Endothelial cell of umbilical vein (primary cell): ENCODE results near the gene RRP1B.

Experiments
- CTCF ChIP-seq, 2 donors: IDR thresholded peaks; 1 replicate in 1 of 2; 2 replicates in 1 of 2; pipeline ENCODE4 v1.5.1; 2011; ENCODE audit warnings: low read length in 2 of 2, mild to moderate bottlenecking in 2 of 2, moderate library complexity in 2 of 2, control low read depth in 1 of 2, inconsistent platforms in 1 of 2, low read depth in 1 of 2; ENCODE audit not compliant: insufficient read depth in 1 of 2; ENCODE audit errors: extremely low read depth in 1 of 2
- FOS ChIP-seq: IDR thresholded peaks from 2 replicates; pipeline ENCODE4 v1.6.1; 2011; ENCODE audit warnings: mild to moderate bottlenecking, low read length, moderate library complexity, borderline replicate concordance; ENCODE audit not compliant: insufficient read depth
- JUN ChIP-seq: IDR thresholded peaks from 2 replicates; pipeline ENCODE4 v1.6.1; 2011; ENCODE audit warnings: borderline replicate concordance, low read depth; ENCODE audit not compliant: insufficient read length, insufficient read depth
- POLR2A ChIP-seq: IDR thresholded peaks from 2 replicates; pipeline ENCODE4 v1.6.1; 2012; ENCODE audit warnings: low read depth, mild to moderate bottlenecking, control low read depth, low read length
- POLR2AphosphoS5 ChIP-seq: IDR thresholded peaks from 2 replicates; pipeline ENCODE4 v1.6.1; 2012; ENCODE audit warnings: low read depth, mild to moderate bottlenecking, control low read depth, low read length, moderate library complexity; ENCODE audit not compliant: insufficient read depth

DNA sequence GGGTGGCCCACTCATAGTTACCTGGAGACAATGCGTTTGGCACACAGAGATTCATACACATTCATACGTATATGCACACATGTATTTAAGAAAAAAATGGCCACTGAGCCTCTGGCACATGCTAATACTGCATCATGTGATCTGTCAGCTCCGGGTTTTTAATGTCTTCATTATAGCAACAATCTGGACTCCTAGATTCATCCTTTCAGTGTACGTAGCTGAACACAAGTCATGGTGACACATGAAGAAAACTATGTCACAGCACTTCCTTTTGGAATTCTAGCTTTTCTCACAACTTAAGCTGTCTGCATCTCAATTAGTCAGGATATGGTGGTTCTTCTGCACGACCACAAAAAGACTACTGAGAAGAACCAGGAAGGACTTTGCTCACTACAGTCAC, 24.7 kb upstream of the RRP1B start:
- TF ChIP-seq JUN (no peak), POLR2A (no peak), CTCF (IDR thresholded peaks at IDR 0.05; ENCODE audit: extremely low read depth in 1 of 2, insufficient read depth in 1 of 2, low read depth in 1 of 2, low read length in 2 of 2) (no peak), POLR2AphosphoS5 (no peak), FOS (no peak)
